T-cell (primary cell): ENCODE results near the gene MYRF. TPM values are rescaled to one million over a fixed set of nuclear protein-coding genes. Genes with fewer than 3 reads are reported as not detected.

ENCODE experiments used
- ATAC-seq, 4 experiments: fragments of 200-7000 bp in 3 of 4; fragments of 150-1000 bp in 1 of 4; cut with Tn5 transposase; replicated peaks in 1 of 4; 1 replicate in 3 of 4; 2 replicates in 1 of 4; pipeline ENCODE4 v1.10.0; 2021; ENCODE audit warnings: moderate library complexity in 3 of 4, mild to moderate bottlenecking in 2 of 4, moderate number of reproducible peaks in 1 of 4
- CTCF ChIA-PET, 2 donors: fragments of 300-600 bp; sonication (Branson Sonifier 250); formaldehyde crosslinking; loops; one replicate each; lab custom pipeline; 2022; ENCODE audit warnings: antibody characterized with exemption in 2 of 2; lab: Charles Lee
- POLR2A ChIA-PET, 2 donors: fragments of 300-600 bp; sonication (Branson Sonifier 250); formaldehyde crosslinking; loops; one replicate each; lab custom pipeline; 2022; ENCODE audit warnings: antibody characterized with exemption in 2 of 2; lab: Charles Lee
- DNase-seq, 35 experiments: peaks; one replicate each; pipeline versions ENCODE4 v3.0.0 to v3.0.0-alpha.2; 2013 to 2023
- H3K27ac ChIP-seq: one replicate; pipeline ENCODE4 v1.5.1; 2013; ENCODE audit warnings: low read length
- H3K27me3 ChIP-seq, 2 experiments: replicated peaks in 1 of 2; 1 replicate in 1 of 2; 2 replicates in 1 of 2; pipeline versions ENCODE4 v1.6.1 to v1.7.0; 2013; ENCODE audit warnings: low read length in 1 of 2, mixed read lengths in 1 of 2; ENCODE audit not compliant: control insufficient read depth in 2 of 2, insufficient read depth in 2 of 2; ENCODE audit errors: extremely low read depth in 1 of 2
- H3K36me3 ChIP-seq, 2 donors: 1 replicate in 1 of 2; 2 replicates in 1 of 2; pipeline versions ENCODE4 v1.6.1 to v1.7.0; 2013; ENCODE audit warnings: low read length in 1 of 2; ENCODE audit not compliant: control insufficient read depth in 2 of 2, insufficient read depth in 1 of 2; ENCODE audit errors: extremely low read depth in 1 of 2
- H3K4me1 ChIP-seq, 2 experiments: 1 replicate in 1 of 2; 2 replicates in 1 of 2; pipeline versions ENCODE4 v1.6.1 to v1.7.0; 2013; ENCODE audit warnings: low read length in 2 of 2, mixed read lengths in 1 of 2; ENCODE audit not compliant: insufficient read depth in 2 of 2, control insufficient read depth in 1 of 2; ENCODE audit errors: extremely low read depth in 1 of 2
- H3K4me3 ChIP-seq, 2 donors: 1 replicate in 1 of 2; 2 replicates in 1 of 2; pipeline versions ENCODE4 v1.5.1 to v1.7.0; 2013; ENCODE audit warnings: mild to moderate bottlenecking in 2 of 2, low read length in 1 of 2, moderate library complexity in 1 of 2; ENCODE audit not compliant: control insufficient read depth in 1 of 2; ENCODE audit errors: extremely low read depth in 1 of 2
- H3K9me3 ChIP-seq: 2 replicates; pipeline ENCODE4 v1.7.0; 2013
- H3K27ac Mint-ChIP-seq, 2 donors: one replicate each; pipeline ENCODE4 v1.8.0; 2020 to 2021; ENCODE audit warnings: mild to moderate bottlenecking in 2 of 2, mixed read lengths in 2 of 2
- H3K27me3 Mint-ChIP-seq, 2 donors: one replicate each; pipeline ENCODE4 v1.8.0; 2021 to 2022; ENCODE audit warnings: mixed read lengths in 2 of 2
- H3K36me3 Mint-ChIP-seq: one replicate; pipeline ENCODE4 v1.8.0; 2021; ENCODE audit warnings: mixed read lengths
- H3K4me1 Mint-ChIP-seq, 3 donors: one replicate each; pipeline ENCODE4 v1.8.0; 2020 to 2022; ENCODE audit warnings: mixed read lengths in 3 of 3, mild to moderate bottlenecking in 1 of 3
- H3K4me3 Mint-ChIP-seq, 3 donors: one replicate each; pipeline ENCODE4 v1.8.0; 2020 to 2022; ENCODE audit warnings: mild to moderate bottlenecking in 3 of 3, mixed read lengths in 3 of 3, moderate library complexity in 3 of 3
- H3K9me3 Mint-ChIP-seq, 3 donors: one replicate each; pipeline ENCODE4 v1.8.0; 2020 to 2022; ENCODE audit warnings: mixed read lengths in 3 of 3
- WGBS: methylation state at CpG from one replicate; pipeline ENCODE4 v1.1.5; 2013; ENCODE audit warnings: missing lambda C conversion rate; ENCODE audit not compliant: insufficient coverage; 5-methylcytosine and 5-hydroxymethylcytosine counted together
- total RNA-seq, 35 experiments: library from RNA in 6 of 35; stranded (reverse) in 6 of 35; fragments of 120-200 nt in 1 of 35; gene quantifications; one replicate each; pipeline versions ENCODE4 v1.2.1 to v1.2.4 and lab custom pipeline; 2013 to 2026

MYRF gene
- total RNA-seq, 5 donors from 2014 or later (not counting 1 experiment from before 2014, with no cell fraction given) = 0.95 to 4.9 (median 1.5) TPM

DNA sequence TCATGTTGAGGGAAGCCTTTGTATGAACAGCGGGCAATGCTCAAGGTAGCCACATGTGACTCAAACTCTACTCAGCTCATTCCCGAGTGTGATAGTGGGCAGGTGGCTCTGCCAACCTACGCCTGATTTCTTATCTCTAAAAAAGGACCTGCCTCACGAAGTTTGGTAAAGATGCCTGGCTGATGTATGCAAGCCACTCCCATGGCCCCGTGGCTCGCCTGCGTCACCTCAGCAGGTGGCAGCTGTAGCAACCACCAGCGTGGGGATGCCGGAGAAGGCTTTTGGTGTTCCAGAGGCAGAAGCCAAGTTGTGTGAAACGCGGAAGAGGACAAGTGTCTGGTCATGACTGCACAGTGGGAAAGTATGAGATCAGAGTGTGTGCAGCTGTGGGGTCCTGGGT is 81.0 kb downstream of the MYRF start:
- peaks cover 0 to 25% of the 10 kb centered on the region in 2 donors for H3K27me3 Mint-ChIP-seq
- ATAC-seq = peak in 1 of 4 experiments; percentile 72
- ChIA-PET CTCF (no interaction called here), POLR2A (no interaction called here)
- H3K27ac ChIP-seq = no peak overlapping the region
- DNase-seq = peak in 7 of 35 experiments; percentile 19 to 62 (median 37)
- peaks cover 29 to 36% of the 10 kb centered on the region in 2 experiments for H3K4me1 ChIP-seq
- H3K4me1 Mint-ChIP-seq = peaks cover 32 to 65% (median 32%) of the 10 kb centered on the region in 3 donors
- H3K4me3 Mint-ChIP-seq = peak overlapping the region in 1 of 3 donors; percentile 61
- H3K4me3 ChIP-seq = no peak overlapping the region
- WGBS = 73% methylated on average over 10 of the region's 11 CpGs
- no peaks in the 10 kb centered on the region for H3K9me3 Mint-ChIP-seq
- no peaks in the 10 kb centered on the region for H3K36me3 ChIP-seq
- no peaks in the 10 kb centered on the region for H3K36me3 Mint-ChIP-seq
- peaks cover 0 to 28% of the 10 kb centered on the region in 2 experiments for H3K27me3 ChIP-seq
- H3K27ac Mint-ChIP-seq = no peak overlapping the region
- no peaks in the 10 kb centered on the region for H3K9me3 ChIP-seq

- ATAC-seq (no peak), DNase-seq (no peak)
- Histone ChIP-seq H3K4me1 (peaks cover 29 to 31% of the 10 kb centered on the region in 2 experiments), H3K4me3 (no peak overlapping the region), H3K36me3 (no peaks in the 10 kb centered on the region), H3K27me3 (peaks cover 0 to 24% of the 10 kb centered on the region in 2 experiments), H3K27ac (no peak overlapping the region), H3K9me3 (no peaks in the 10 kb centered on the region)
- H3K27me3 Mint-ChIP-seq = peaks cover 0 to 23% of the 10 kb centered on the region in 2 donors
- peak overlapping the region in 1 of 3 donors; percentile 61 for H3K4me3 Mint-ChIP-seq
- WGBS = 98% methylated on average over 12 of the region's 12 CpGs
- POLR2A ChIA-PET = no interaction called here
- peaks cover 29 to 61% (median 30%) of the 10 kb centered on the region in 3 donors for H3K4me1 Mint-ChIP-seq
- CTCF ChIA-PET = interaction anchor here (0.6 to 1.2 kb wide), 3 partner anchors 36 to 197 kb away, joined by 5 to 7 read pairs (median 6); no protein-coding TSS in a partner anchor
- H3K36me3 Mint-ChIP-seq = no peaks in the 10 kb centered on the region
- H3K9me3 Mint-ChIP-seq = no peaks in the 10 kb centered on the region
- peak overlapping the region in 1 of 2 donors; percentile 69 for H3K27ac Mint-ChIP-seq
These were observed 81.5 kb downstream of the MYRF start for GRCh38 chr11:61833926-61834277.

DNA sequence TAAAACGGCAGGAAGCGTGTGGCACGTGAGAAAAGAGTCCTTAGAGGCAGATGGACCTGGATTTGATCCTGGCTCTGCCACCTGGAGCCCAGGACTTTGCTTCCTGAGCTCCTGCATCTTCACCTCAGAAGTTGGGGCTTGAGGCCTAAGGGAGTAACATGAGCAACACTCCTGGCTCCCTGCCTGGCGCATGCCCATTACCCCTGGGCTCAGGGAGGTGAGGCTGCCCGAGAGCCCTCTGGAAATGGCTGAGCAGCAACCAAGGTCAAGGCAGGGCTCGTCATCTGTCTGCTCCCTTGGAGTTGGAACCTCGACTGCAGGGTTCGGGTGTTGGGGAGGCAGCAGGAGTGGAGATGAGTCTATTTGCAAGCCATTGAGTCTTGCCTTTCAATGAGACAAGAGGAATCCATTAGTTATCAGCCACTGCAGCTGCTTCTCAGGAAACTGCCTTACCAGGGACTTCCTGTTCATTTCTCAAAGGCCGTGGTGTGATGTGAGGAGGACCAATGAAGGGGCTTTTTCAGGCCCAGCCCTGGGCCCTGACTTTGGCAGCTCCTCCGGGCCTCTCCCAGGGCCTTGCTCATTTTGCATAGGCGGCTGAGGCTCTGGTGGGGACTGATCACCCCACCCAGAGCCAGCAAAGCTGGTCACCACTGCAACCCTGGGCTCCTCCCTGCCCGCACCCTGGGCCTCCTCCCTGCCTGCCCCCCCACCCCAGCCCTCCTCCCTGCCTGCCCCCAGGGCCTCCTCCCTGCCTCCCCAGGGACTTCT is 82.0 kb downstream of the MYRF start:
- H3K9me3 ChIP-seq = no peaks in the 10 kb centered on the region
- peaks cover 0 to 18% of the 10 kb centered on the region in 2 experiments for H3K27me3 ChIP-seq
- H3K27ac ChIP-seq = peak overlapping the region; percentile 45
- Mint-ChIP-seq H3K36me3 (no peaks in the 10 kb centered on the region), H3K9me3 (no peaks in the 10 kb centered on the region), H3K4me1 (peaks cover 25 to 57% (median 25%) of the 10 kb centered on the region in 3 donors), H3K27ac (peak overlapping the region; percentile 31 to 71), H3K27me3 (peaks cover 0 to 19% of the 10 kb centered on the region in 2 donors), H3K4me3 (peak overlapping the region in 1 of 3 donors; percentile 61)
- WGBS = 56% methylated on average over 10 of the region's 12 CpGs
- ChIA-PET CTCF (interaction anchor here (0.6 to 1.2 kb wide), 4 partner anchors 37 to 1109 kb away, joined by 4 to 7 read pairs (median 6); no protein-coding TSS in a partner anchor), POLR2A (interaction anchor here (0.5 to 0.7 kb wide), 3 partner anchors 561 to 939 kb away, joined by 4 to 6 read pairs (median 4); no protein-coding TSS in a partner anchor)
- H3K4me1 ChIP-seq = peaks cover 26% of the 10 kb centered on the region in 2 experiments
- DNase-seq (peak in 30 of 35 experiments; percentile 25 to 71 (median 50)), ATAC-seq (peak; percentile 86 to 94 (median 90))
- H3K4me3 ChIP-seq = no peak overlapping the region
- no peaks in the 10 kb centered on the region for H3K36me3 ChIP-seq

GRCh38 chr11:61836193-61836592 is 83.8 kb downstream of the MYRF start:
- H3K27me3 Mint-ChIP-seq = peaks cover 0 to 7% of the 10 kb centered on the region in 2 donors
- Histone ChIP-seq H3K9me3 (no peaks in the 10 kb centered on the region), H3K4me1 (peaks cover 16 to 23% of the 10 kb centered on the region in 2 experiments), H3K36me3 (peaks cover 2 to 4% of the 10 kb centered on the region in 2 donors), H3K27me3 (peaks cover 0 to 14% of the 10 kb centered on the region in 2 experiments), H3K27ac (no peak overlapping the region), H3K4me3 (no peak overlapping the region)
- H3K4me1 Mint-ChIP-seq = peaks cover 22 to 44% (median 24%) of the 10 kb centered on the region in 3 donors
- ATAC-seq (no peak), DNase-seq (no peak)
- 97% methylated on average over 4 of the region's 8 CpGs for WGBS
- no peak overlapping the region for H3K4me3 Mint-ChIP-seq
- no peaks in the 10 kb centered on the region for H3K9me3 Mint-ChIP-seq
- ChIA-PET POLR2A (no interaction called here), CTCF (no interaction called here)
- H3K36me3 Mint-ChIP-seq = no peaks in the 10 kb centered on the region
- H3K27ac Mint-ChIP-seq = no peak overlapping the region

DNA sequence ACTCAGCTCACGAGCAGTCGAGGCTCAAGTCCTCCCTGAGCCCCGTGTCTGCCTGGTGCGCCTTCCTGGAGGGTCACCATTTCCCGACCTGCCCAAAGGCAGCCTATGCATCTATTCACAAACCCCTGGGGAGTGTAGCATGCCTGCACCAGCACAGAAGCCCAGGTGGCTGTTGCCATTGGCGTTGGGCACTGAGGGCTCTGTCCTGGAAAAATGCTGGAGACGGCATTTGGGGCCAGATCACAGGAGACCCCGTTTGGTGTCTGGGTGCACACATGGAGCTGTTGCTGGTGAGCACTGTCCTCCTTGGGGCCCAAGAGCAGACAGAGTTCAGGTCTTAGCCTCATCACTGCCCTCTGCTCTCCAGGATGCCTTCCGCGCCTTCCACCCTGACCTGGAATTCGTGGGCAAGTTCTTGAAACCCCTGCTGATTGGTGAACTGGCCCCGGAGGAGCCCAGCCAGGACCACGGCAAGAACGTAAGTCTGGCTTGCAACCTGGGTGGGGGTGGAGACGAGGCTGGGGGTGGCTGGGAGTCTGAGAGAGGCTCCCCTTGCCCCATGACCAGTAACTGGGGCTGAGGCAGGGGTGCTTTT is 85.1 kb downstream of the MYRF start:
- Histone ChIP-seq H3K4me1 (peaks cover 9 to 23% of the 10 kb centered on the region in 2 experiments), H3K4me3 (no peak overlapping the region), H3K36me3 (peaks cover 2 to 4% of the 10 kb centered on the region in 2 donors), H3K9me3 (no peaks in the 10 kb centered on the region), H3K27ac (no peak overlapping the region), H3K27me3 (peaks cover 0 to 16% of the 10 kb centered on the region in 2 experiments)
- ATAC-seq (no peak), DNase-seq (no peak)
- Mint-ChIP-seq H3K27ac (no peak overlapping the region), H3K36me3 (no peaks in the 10 kb centered on the region), H3K9me3 (no peaks in the 10 kb centered on the region), H3K4me1 (peaks cover 19 to 33% (median 24%) of the 10 kb centered on the region in 3 donors), H3K27me3 (peaks cover 0 to 2% of the 10 kb centered on the region in 2 donors), H3K4me3 (no peak overlapping the region)
- CTCF ChIA-PET = no interaction called here
- POLR2A ChIA-PET = no interaction called here
- WGBS = 92% methylated on average over 8 of the region's 15 CpGs
